PC-9 (cell line): ENCODE results near the gene SKIL. TPM values are rescaled to one million over a fixed set of nuclear protein-coding genes. Genes with fewer than 3 reads are reported as not detected.

Source experiments
- BruUV-seq: library from RNA; stranded (reverse); fragments of 400-500 nt; replicated peaks from 2 replicates; lab custom pipeline; 2021; lab: Mats Ljungman, UMichigan
- CTCF ChIA-PET: fragments of 300-600 bp; sonication (Branson Sonifier 250); formaldehyde crosslinking; loops from one replicate; lab custom pipeline; 2022; ENCODE audit warnings: antibody characterized with exemption; lab: Charles Lee
- POLR2A ChIA-PET: fragments of 300-600 bp; sonication (Branson Sonifier 250); formaldehyde crosslinking; loops from one replicate; lab custom pipeline; 2022; ENCODE audit warnings: antibody characterized with exemption; ENCODE audit not compliant: unreplicated experiment; lab: Charles Lee
- DNase-seq, 2 experiments: peaks; one replicate each; pipeline versions ENCODE4 v3.0.0 to v3.0.0-alpha.2; 2015 to 2022; ENCODE audit warnings: mixed read lengths in 1 of 2
- H2AFZ ChIP-seq: fragments of 200-600 bp; sonication (generic); 2 replicates; pipeline ENCODE4 v1.8.1; 2017; ENCODE audit warnings: antibody characterized with exemption
- H3F3A ChIP-seq: fragments of 200-600 bp; sonication (generic); 2 replicates; pipeline ENCODE4 v1.8.1; 2017; ENCODE audit warnings: antibody characterized with exemption, mild to moderate bottlenecking, low read depth; ENCODE audit not compliant: insufficient read depth
- H3K27ac ChIP-seq: fragments of 200-600 bp; sonication (generic); 2 replicates; pipeline ENCODE4 v1.6.1; 2016; ENCODE audit warnings: mixed run types
- H3K27me3 ChIP-seq: fragments of 200-600 bp; sonication (generic); 2 replicates; pipeline ENCODE4 v1.6.1; 2016; ENCODE audit warnings: low read depth, mixed run types; ENCODE audit not compliant: insufficient read depth
- H3K36me3 ChIP-seq: fragments of 200-600 bp; sonication (generic); 2 replicates; pipeline ENCODE4 v1.6.1; 2016; ENCODE audit warnings: low read depth, mixed run types
- H3K4me1 ChIP-seq: fragments of 200-600 bp; sonication (generic); replicated peaks from 2 replicates; pipeline ENCODE4 v1.6.1; 2016; ENCODE audit warnings: mixed run types; ENCODE audit not compliant: insufficient read depth
- H3K4me2 ChIP-seq: fragments of 200-600 bp; sonication (generic); 2 replicates; pipeline ENCODE4 v1.6.1; 2017; ENCODE audit warnings: mixed run types
- H3K4me3 ChIP-seq: fragments of 200-600 bp; sonication (generic); 2 replicates; pipeline ENCODE4 v1.6.1; 2016; ENCODE audit warnings: mixed run types
- H3K79me2 ChIP-seq: fragments of 200-600 bp; sonication (generic); 2 replicates; pipeline ENCODE4 v1.6.1; 2017; ENCODE audit warnings: low read depth, mixed run types
- H3K9me2 ChIP-seq: fragments of 200-600 bp; sonication (generic); 2 replicates; pipeline ENCODE4 v1.8.1; 2017; ENCODE audit warnings: mild to moderate bottlenecking; ENCODE audit not compliant: insufficient read depth
- H3K9me3 ChIP-seq: fragments of 200-600 bp; sonication (generic); 2 replicates; pipeline ENCODE4 v1.8.1; 2016; ENCODE audit warnings: low read depth; ENCODE audit not compliant: insufficient read depth
- H4K20me1 ChIP-seq: fragments of 200-600 bp; sonication (generic); 2 replicates; pipeline ENCODE4 v1.8.1; 2017; ENCODE audit not compliant: insufficient read depth
- CTCF ChIP-seq: fragments of 200-600 bp; sonication (generic); conservative IDR thresholded peaks from 2 replicates; pipeline ENCODE4 v1.6.1; 2017; ENCODE audit warnings: mixed run types, antibody characterized with exemption, mild to moderate bottlenecking, moderate library complexity
- EZH2 ChIP-seq: fragments of 200-600 bp; sonication (generic); IDR thresholded peaks from 2 replicates; pipeline ENCODE4 v1.8.0; 2017; ENCODE audit warnings: antibody characterized with exemption, low read depth
- intact Hi-C: fragments of 100-400 bp; cut with micrococcal nuclease; formaldehyde crosslinking; loops from one replicate; pipeline ENCODE4 v1.10.0; 2022; ENCODE audit not compliant: unreplicated experiment
- total RNA-seq: library from RNA; stranded (reverse); gene quantifications from 2 replicates; pipeline ENCODE4 v1.2.3, GENCODE V29; 2021

The SKIL gene
- total RNA-seq, 1 experiment from 2014 or later: 138 TPM

GRCh38 chr3:170352936-170353335 is 4.6 kb upstream of the SKIL start:
- no peak overlapping the region for H2AFZ ChIP-seq
- H3K4me1 ChIP-seq: peaks cover 25% of the 10 kb centered on the region
- no peaks in the 10 kb centered on the region for H3K27me3 ChIP-seq
- no peak for TF ChIP-seq EZH2
- no peak for TF ChIP-seq CTCF
- H3K4me2 ChIP-seq: no peak overlapping the region
- no peaks in the 10 kb centered on the region for H4K20me1 ChIP-seq
- BruUV-seq: no TSS peak
- no peak for DNase-seq
- peaks cover 21% of the 10 kb centered on the region for H3F3A ChIP-seq
- no peak overlapping the region for H3K27ac ChIP-seq
- ChIA-PET POLR2A (interaction anchor here (0.5 kb wide), 1 partner anchor 46 kb away, joined by 3 read pairs; no protein-coding TSS in a partner anchor), CTCF (no interaction called here)
- intact Hi-C loops: no loop called here
- no peaks in the 10 kb centered on the region for H3K36me3 ChIP-seq
- peaks cover 2% of the 10 kb centered on the region; the same call in 1 of the 2 replicates for H3K79me2 ChIP-seq
- no peak overlapping the region for H3K4me3 ChIP-seq
- H3K9me3 ChIP-seq: no peaks in the 10 kb centered on the region
- no peaks in the 10 kb centered on the region; the same call in 1 of the 2 replicates for H3K9me2 ChIP-seq

- H3K9me2 ChIP-seq: no peaks in the 10 kb centered on the region; the same call in 1 of the 2 replicates
- H3K79me2 ChIP-seq: peaks cover 8% of the 10 kb centered on the region
- POLR2A ChIA-PET: no interaction called here
- H3K9me3 ChIP-seq: no peaks in the 10 kb centered on the region
- H3K4me1 ChIP-seq: peaks cover 25% of the 10 kb centered on the region
- H2AFZ ChIP-seq: no peak overlapping the region
- no peaks in the 10 kb centered on the region for H4K20me1 ChIP-seq
- H3K4me3 ChIP-seq: no peak overlapping the region
- H3F3A ChIP-seq: peaks cover 21% of the 10 kb centered on the region
- no peak overlapping the region for H3K4me2 ChIP-seq
- H3K27me3 ChIP-seq: no peaks in the 10 kb centered on the region
- CTCF ChIA-PET: no interaction called here
- H3K27ac ChIP-seq: no peak overlapping the region
- BruUV-seq: no TSS peak
- intact Hi-C loops: no loop called here
- TF ChIP-seq EZH2 (no peak), CTCF (no peak)
- H3K36me3 ChIP-seq: no peaks in the 10 kb centered on the region
- DNase-seq: peak in 1 of 2 experiments; percentile 12
Observed at GRCh38 chr3:170353485-170353884, 4.0 kb upstream of the SKIL start.

GRCh38 chr3:170354760-170355159 is 2.8 kb upstream of the SKIL start:
- intact Hi-C loops: no loop called here
- CTCF ChIA-PET: interaction anchor here (0.6 kb wide), 1 partner anchor 12 kb away, joined by 3 read pairs; no protein-coding TSS in a partner anchor
- peaks cover 10% of the 10 kb centered on the region; the same call in 1 of the 2 replicates for H4K20me1 ChIP-seq
- POLR2A ChIA-PET: interaction anchor here (0.6 kb wide), 1 partner anchor 1518 kb away, joined by 4 read pairs; no protein-coding TSS in a partner anchor
- TF ChIP-seq CTCF: no peak
- TF ChIP-seq EZH2: no peak
- DNase-seq: no peak
- BruUV-seq: no TSS peak
- no peak overlapping the region for H2AFZ ChIP-seq
- H3K4me1 ChIP-seq: peaks cover 36% of the 10 kb centered on the region
- H3F3A ChIP-seq: peaks cover 25% of the 10 kb centered on the region
- peaks cover 20% of the 10 kb centered on the region for H3K79me2 ChIP-seq
- H3K9me3 ChIP-seq: no peaks in the 10 kb centered on the region
- H3K36me3 ChIP-seq: peaks cover 3% of the 10 kb centered on the region
- no peak overlapping the region for H3K27ac ChIP-seq
- H3K4me3 ChIP-seq: no peak overlapping the region
- peak overlapping the region; percentile 84; the same call in 1 of the 2 replicates for H3K4me2 ChIP-seq
- H3K27me3 ChIP-seq: no peaks in the 10 kb centered on the region
- no peaks in the 10 kb centered on the region; the same call in 1 of the 2 replicates for H3K9me2 ChIP-seq
